Erythroblast (primary cell): ENCODE measurements around the gene IRX2.

Experiments used
- DNase-seq, 2 experiments: peaks; one replicate each; lab custom pipeline; 2025; lab: John Stamatoyannopoulos, UW
- GATA1 ChIP-seq: IDR thresholded peaks from 2 replicates; pipeline ENCODE4 v1.6.1; 2011; ENCODE audit warnings: low read depth, mild to moderate bottlenecking, control low read depth, low read length, moderate library complexity
- POLR2A ChIP-seq: IDR thresholded peaks from 2 replicates; pipeline ENCODE4 v1.6.1; 2011; ENCODE audit warnings: mild to moderate bottlenecking, low read length

The IRX2 gene

DNA sequence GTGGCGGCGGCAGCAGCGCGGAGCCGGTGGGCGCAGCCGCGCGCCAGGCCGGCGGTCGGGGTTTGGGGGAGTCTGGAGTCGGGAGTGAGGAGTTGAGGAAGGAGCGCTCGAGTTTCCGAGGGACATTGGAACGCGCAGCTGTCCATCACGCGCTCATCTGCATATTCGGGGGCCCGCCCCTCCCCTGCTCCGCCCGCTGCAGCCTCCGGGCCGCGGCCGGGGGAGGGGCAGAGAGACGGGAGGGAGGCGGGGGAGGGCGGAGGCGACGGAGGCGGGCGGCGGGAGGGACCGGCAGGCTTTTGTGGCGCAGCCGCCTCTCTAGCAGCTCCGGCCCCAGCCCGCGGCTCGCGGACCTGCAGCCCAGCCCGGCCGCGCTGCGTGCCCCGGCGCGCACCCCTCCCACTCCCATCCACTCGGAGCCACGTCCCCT, at the start of gene IRX2:
Gene IRX2 (minus strand): TSS at position 86 of the 430 bp plus-strand sequence. CDS start 264 bp downstream, outside the sequence.
- DNase-seq = peak; percentile 32 to 45
- TF ChIP-seq POLR2A (no peak), GATA1 (no peak)

DNA sequence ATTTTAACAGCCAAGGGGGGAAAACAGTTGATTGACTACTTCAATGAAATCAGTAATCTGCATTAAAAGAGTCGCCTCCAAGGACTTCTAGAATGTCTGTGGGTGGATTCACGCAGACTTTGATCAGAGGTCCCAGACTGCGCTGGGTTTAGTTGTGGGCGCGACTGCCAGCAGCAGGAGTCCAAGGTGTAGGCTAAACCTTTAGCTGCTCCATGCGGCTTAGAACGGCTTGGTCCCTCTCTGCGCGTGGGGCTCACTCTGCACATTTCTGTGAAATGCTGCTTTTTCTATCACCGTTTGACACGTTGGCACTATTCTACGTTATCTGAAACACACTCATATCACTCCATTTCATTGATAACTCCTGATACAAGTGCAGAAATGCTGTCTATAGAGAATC, 48.6 kb upstream of the IRX2 start:
- no peak for DNase-seq
- no peak for TF ChIP-seq POLR2A
- TF ChIP-seq GATA1 = no peak

DNA sequence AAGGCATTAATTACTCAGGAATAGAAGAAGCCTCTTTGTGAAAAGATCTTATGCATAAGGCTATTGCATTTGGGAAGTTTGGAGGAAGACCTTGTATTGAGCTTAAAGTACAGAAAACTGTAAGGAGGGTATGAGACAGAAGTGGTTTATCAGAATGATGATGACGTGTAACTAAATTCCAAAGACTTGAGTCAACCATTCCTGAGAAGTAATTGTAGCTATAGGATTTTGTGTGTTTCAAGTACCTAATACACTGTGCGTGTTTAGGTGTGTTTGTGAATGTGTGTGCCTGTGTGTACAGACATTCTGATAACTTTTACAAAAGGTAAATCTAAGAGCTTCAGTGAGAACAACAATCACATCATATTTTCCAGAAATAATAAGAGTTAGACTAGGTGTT, 46.5 kb upstream of the IRX2 start:
- DNase-seq = no peak
- TF ChIP-seq GATA1 = no peak
- no peak for TF ChIP-seq POLR2A

DNA sequence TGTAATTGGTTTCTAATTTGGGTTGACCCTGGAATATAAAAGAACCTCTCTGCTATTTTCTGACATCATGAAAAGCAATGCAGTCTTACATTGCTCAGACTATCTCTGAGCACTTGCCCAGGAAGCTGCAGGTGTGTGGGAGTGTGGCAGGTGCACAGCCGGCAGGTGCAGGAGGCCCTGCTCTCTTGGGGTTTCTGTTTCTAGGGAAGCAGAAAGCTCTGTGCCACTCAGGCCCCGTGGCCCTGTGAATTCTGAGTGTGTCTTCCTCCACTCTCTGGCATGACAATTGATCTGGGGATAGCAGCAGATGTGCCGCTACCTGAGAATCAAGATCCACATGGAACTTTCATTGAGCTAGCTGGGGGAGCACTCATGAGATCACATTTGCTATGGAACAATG, 45.7 kb upstream of the IRX2 start:
- no peak for TF ChIP-seq GATA1
- no peak for TF ChIP-seq POLR2A
- DNase-seq = no peak

DNA sequence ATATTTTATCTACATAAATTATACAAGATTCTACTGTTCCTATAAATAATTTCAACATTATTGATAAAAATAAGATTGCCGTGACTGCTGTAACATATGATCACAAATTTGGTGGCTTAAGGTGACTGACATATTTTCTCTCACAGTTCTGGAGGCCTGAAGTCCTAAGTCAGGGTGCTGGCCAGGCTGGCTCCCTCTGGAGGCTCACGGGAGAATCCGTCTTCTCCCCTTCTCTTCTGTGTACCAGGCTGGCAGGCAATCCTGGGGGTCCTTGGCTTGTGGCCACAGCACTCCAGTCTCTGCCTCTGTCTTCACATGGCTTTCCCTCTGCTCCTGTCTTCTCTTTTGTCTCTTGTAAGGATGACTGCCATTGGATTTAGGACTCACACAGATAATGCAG, 31.7 kb upstream of the IRX2 start:
- DNase-seq = peak in 1 of 2 experiments; percentile 1
- TF ChIP-seq GATA1 (no peak), POLR2A (no peak)

DNA sequence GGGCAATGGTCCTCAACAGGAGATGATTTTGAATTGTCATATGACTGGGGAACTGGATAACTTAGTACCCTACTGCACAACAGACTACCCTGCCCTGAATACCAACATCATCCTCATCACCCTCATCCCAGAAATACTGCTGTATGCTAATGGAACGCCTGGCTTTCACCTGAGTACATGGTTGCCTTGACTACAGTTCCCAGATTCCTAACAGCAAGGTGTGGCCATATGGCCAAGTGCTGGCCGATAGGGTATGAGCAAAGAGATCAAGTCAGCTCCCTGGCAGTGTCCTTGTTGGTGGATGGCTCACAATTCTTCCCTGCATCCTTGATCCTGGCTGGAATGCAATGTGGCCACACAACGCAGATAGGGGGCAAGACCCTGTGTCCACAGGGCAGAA, 31.2 kb upstream of the IRX2 start:
- TF ChIP-seq GATA1 (no peak), POLR2A (no peak)
- DNase-seq = no peak

DNA sequence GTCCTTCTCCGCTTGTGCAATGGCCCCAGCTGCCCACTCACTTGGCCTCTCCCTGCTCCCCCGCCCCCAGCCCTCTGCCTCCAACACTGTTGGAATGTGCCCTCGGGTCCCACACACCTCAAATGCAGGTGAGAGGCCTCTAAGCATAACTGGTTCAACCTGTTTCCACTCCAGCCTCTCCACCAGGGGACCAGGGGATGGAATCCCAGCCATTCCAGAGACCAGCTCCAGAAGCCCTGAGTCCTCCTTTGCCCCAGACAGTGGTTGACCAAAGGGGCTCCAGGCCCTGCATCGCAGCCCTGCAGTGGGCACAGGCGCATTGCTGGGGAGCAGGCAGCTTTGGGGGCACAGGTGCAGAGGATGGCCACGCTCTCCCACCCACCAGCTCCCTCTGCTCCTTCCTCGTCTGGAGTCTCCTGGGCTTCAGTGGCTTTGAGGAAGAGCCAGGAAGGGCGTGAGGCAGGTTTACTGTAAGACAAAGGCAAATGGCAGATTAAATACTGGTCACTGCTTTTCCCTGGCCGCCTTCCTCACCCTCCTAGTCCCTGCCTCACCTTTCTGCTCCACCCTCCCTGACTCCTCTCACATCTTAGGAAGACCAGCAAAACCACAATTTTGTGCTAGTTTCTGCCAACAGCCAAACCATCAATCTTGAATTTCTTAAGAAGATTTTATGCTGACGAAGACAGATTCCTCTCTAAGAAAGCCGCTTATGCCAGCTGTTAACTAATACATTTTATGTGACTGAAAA, 29.1 kb upstream of the IRX2 start:
- TF ChIP-seq GATA1 (no peak), POLR2A (no peak)
- no peak for DNase-seq

DNA sequence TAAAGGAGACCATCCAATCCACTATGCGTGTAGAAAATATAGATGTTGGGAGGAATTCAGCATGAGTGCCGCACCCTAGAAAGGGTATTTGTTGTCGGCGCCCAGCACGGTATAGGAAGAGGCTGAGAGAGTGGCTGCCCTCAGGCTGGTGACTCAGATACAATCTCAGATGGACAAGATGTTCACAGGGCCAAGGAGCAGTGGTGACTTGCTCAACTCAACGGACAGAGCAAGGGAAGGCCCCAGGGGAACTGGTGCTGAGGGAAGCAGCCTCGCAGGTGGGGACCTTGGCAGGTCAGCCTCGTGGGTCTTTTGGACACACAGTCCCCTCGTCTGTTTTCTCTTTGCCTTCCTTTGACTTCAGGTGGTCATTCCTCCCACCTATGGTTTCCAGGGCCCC, 28.0 kb upstream of the IRX2 start:
- TF ChIP-seq GATA1 (no peak), POLR2A (no peak)
- DNase-seq = no peak

DNA sequence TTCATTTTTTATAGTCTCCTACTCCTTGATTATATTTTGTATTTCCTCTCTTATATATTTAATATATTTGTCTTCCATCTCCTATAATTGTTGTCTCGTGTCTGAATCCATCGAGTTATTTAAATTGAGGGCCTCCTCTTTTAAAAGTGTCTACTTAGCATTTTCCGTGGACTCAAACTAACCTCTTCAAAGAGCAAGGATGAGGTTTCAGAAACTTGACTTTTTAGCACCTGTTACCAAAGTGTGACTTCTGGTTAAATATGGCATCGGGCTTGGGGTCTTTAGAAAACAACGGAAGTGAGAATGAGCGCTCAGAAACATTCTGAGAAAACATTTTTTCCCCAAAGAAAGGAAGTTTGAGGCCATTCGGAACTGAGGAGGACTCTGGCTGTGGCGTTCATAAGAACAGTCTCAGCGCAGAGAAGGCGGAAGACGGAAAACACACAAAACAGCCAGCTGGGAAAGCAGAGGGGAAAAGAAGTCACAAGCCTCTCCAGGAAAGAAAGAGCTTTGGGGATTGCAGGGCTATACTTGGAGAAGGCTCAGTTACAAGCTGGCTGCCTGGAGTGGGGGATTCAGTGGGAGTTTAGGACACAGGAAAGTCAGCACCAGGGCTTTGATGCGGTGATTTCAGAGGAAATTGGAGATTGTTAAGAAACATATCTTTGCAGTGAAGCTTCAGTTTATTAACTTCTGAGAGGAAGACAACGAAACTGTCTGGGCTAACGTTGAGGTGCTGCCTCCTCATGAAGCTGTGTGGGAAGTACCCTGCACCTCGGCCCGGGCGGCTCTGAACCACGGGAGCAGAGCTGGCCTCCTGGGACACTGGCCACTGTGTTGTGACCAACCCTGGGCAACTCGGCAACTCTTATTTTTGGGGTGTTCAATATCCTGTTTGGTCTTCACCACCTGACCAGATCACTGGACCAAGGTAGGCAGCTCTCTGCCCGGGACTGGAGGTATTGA, 25.1 kb upstream of the IRX2 start:
- DNase-seq = no peak
- TF ChIP-seq GATA1 = no peak

DNA sequence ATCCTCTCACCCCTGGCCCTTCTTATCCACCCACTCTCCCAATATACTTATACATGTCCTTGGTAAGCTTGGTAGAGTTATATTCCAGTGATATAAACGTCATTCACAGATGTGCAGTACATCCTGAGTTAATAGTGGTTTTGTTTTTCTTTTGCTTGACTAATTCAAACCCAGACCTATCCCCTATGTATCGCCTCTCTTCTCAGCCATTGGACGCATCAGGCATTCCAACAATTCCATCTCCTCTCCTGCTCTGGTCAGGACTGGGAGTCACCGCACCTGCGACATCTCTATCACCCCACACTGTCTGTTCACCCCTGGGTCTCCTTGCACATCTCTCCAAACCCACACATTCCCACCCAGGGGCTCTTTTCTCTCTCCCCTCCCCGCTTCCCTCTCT, 21.9 kb upstream of the IRX2 start:
- no peak for TF ChIP-seq GATA1
- no peak for TF ChIP-seq POLR2A
- no peak for DNase-seq

DNA sequence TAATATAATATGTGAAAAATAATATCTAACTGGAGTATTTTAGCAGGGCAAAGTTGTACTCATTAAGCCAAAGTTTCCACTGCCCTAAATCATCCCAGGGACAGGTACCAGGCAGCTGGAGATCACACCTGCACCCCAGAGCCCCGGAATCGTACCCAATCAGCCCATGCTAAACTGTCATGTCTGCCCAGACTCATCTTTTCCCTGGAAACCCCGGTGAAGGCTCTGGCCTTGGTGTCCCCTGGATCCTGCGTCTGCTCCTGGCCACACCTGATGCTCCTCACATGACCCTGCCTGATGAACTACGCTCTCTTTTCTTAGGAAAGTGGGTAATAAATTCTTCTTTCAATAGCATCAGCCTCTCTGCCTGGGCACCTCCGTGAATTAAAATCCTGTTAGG, 15.6 kb upstream of the IRX2 start:
- TF ChIP-seq POLR2A (no peak), GATA1 (no peak)
- DNase-seq = no peak

DNA sequence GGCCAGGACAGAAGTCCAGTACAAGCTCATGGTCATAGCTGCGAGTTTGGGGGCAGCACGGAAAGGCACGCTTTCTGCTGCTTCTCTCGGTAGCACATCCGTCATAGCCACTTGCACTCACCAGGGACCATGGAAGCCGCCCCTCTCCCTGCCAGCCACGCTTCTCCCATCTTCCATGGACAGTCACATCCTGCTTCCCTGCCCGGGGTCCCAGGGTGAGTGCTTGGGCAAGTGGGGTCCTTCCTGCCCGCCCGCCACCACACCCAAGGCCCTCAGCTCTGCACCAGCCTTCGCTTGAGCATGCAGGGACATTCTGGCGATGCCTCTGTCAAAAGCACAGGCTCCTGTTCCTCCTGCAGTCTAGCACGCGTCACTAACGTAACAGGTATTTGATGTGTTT, 13.1 kb upstream of the IRX2 start:
- TF ChIP-seq POLR2A (no peak), GATA1 (no peak)
- no peak for DNase-seq

DNA sequence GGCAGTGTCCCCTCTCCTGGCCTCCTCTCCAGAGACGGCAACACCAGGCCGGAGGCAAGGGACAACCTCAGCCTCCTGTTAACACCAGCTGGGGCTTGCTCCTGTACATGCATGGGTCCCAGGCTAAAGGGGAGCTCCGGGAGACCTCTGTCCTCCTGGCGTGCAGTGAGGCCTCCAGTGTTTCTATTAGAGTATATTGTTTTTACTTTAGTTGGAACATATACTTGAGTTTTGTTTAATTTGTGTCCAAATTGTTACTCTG, 12.0 kb upstream of the IRX2 start:
- TF ChIP-seq GATA1 = no peak
- no peak for TF ChIP-seq POLR2A
- DNase-seq = no peak

DNA sequence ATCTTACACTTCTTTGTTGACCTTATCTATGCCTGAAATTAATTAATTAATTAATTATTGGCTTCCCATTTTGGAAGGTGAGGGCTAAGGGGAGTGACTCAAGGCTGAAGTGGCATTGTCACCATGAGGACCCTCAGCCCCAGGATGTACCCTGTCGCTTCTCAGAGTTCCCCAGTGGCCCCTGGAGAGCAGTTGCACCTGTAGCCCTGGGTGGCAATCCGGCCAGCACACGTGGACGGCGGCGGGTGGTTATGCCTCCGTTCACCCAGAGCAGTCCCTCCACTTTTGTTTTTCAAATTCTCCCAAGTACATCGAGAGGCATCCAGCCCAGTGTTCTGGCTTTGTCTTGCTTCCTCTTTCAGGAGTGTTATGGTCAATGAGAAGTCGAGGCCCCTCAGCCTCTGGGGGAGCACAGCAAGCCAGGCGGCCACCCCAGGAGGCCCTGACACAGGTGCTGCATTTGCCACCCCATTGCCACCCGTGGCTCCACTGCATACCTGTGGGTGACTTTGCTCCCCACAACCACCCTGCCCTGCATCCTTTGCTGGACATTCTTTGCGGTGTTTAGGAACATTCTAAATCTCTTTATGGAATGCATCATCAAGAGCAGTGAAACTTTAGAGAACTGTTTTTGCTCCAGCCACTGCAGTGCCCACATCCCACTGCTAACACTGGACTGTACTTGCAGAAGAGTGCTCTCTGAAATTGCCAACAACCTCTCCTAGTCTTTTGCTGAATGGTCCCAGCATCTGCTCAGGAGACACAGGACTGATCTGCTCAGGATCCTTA, 11.5 kb upstream of the IRX2 start:
- no peak for DNase-seq
- no peak for TF ChIP-seq GATA1
- no peak for TF ChIP-seq POLR2A
